Measurements from ENCODE around the gene CDKL1. TPM values are rescaled to one million over a fixed set of nuclear protein-coding genes. Genes with fewer than 3 reads are reported as not detected.

Gene CDKL1
- total RNA-seq, 4 donors from 2014 or later: 15.3 to 36.8 (median 28.2) TPM

- intact Hi-C loops (cut with DNase I; ENCODE audit: low total_unique reads) (no loop called here), in situ Hi-C loops (cut with MboI; ENCODE audit: low pct_ligation_motif_present in 1 of 4, low pct_unique_long_range_greater_than_20kb in 1 of 4, low sequenced_read_pairs in 3 of 4) (no loop called here)
- H3K4me3 ChIP-seq: no peak overlapping the region
- WGBS, 2 donors (ENCODE audit: low coverage in 1 of 2): 76% methylated on average over 1 of the region's 1 CpG; no CpG with 5 or more reads in 1 of the 2 donors
- H3K36me3 ChIP-seq: no peaks in the 10 kb centered on the region
- no peaks in the 10 kb centered on the region for H3K9me3 ChIP-seq
- H3K27me3 ChIP-seq: no peaks in the 10 kb centered on the region
- no peak for TF ChIP-seq CTCF (IDR thresholded peaks at IDR 0.05)
- no peak for TF ChIP-seq EP300 (IDR thresholded peaks at IDR 0.05; ENCODE audit: low read depth)
- TF ChIP-seq POLR2AphosphoS5 (IDR thresholded peaks at IDR 0.05): no peak
- TF ChIP-seq POLR2A (IDR thresholded peaks at IDR 0.05): no peak
- no peak for DNase-seq
- no peaks in the 10 kb centered on the region for H3K4me1 ChIP-seq
- H3K27ac ChIP-seq: no peak overlapping the region
Observed at GRCh38 chr14:50410921-50411320, 14.2 kb upstream of the CDKL1 start.

GRCh38 chr14:50410071-50410470 lies 13.4 kb upstream of the CDKL1 start:
- no peaks in the 10 kb centered on the region for H3K9me3 ChIP-seq
- no peak overlapping the region for H3K27ac ChIP-seq
- in situ Hi-C loops (cut with MboI; ENCODE audit: low pct_ligation_motif_present in 1 of 4, low pct_unique_long_range_greater_than_20kb in 1 of 4, low sequenced_read_pairs in 3 of 4): no loop called here
- H3K27me3 ChIP-seq: no peaks in the 10 kb centered on the region
- no peak overlapping the region for H3K4me3 ChIP-seq
- 78 to 88% methylated on average over 2 to 3 of the region's 3 CpGs for WGBS, 2 donors (ENCODE audit: low coverage in 1 of 2)
- no peaks in the 10 kb centered on the region for H3K36me3 ChIP-seq
- no peaks in the 10 kb centered on the region for H3K4me1 ChIP-seq
- no peak for DNase-seq
- no peak for TF ChIP-seq EP300 (IDR thresholded peaks at IDR 0.05; ENCODE audit: low read depth)
- no peak for TF ChIP-seq POLR2AphosphoS5 (IDR thresholded peaks at IDR 0.05)
- TF ChIP-seq POLR2A (IDR thresholded peaks at IDR 0.05): no peak
- TF ChIP-seq CTCF (IDR thresholded peaks at IDR 0.05): no peak
- intact Hi-C loops (cut with DNase I; ENCODE audit: low total_unique reads): no loop called here

GRCh38 chr14:50407111-50407812 lies 10.6 kb upstream of the CDKL1 start:
- Histone ChIP-seq H3K27me3 (no peaks in the 10 kb centered on the region), H3K4me1 (no peaks in the 10 kb centered on the region), H3K9me3 (no peaks in the 10 kb centered on the region), H3K4me3 (no peak overlapping the region), H3K27ac (no peak overlapping the region), H3K36me3 (no peaks in the 10 kb centered on the region)
- no peak for DNase-seq
- intact Hi-C loops (cut with DNase I; ENCODE audit: low total_unique reads): no loop called here
- TF ChIP-seq EP300 (IDR thresholded peaks at IDR 0.05; ENCODE audit: low read depth) (no peak), POLR2A (IDR thresholded peaks at IDR 0.05) (no peak), POLR2AphosphoS5 (IDR thresholded peaks at IDR 0.05) (no peak), CTCF (IDR thresholded peaks at IDR 0.05) (no peak)
- in situ Hi-C loops (cut with MboI; ENCODE audit: low pct_ligation_motif_present in 1 of 4, low pct_unique_long_range_greater_than_20kb in 1 of 4, low sequenced_read_pairs in 3 of 4): loop anchor here in 1 of 4 donors (10.0 kb wide), 1 partner anchor 62 kb away; no protein-coding TSS in a partner anchor
- 85 to 95% methylated on average over 5 to 6 of the region's 6 CpGs for WGBS, 2 donors (ENCODE audit: low coverage in 1 of 2)

GRCh38 chr14:50403419-50403818 lies 6.7 kb upstream of the CDKL1 start:
- no peak for DNase-seq
- Histone ChIP-seq H3K4me1 (peaks cover 7 to 20% (median 9%) of the 10 kb centered on the region in 4 donors), H3K27me3 (no peaks in the 10 kb centered on the region), H3K36me3 (no peaks in the 10 kb centered on the region), H3K27ac (peak overlapping the region in 1 of 4 donors; percentile 2), H3K9me3 (no peaks in the 10 kb centered on the region), H3K4me3 (no peak overlapping the region)
- in situ Hi-C loops (cut with MboI; ENCODE audit: low pct_ligation_motif_present in 1 of 4, low pct_unique_long_range_greater_than_20kb in 1 of 4, low sequenced_read_pairs in 3 of 4): loop anchor here in 1 of 4 donors (10.0 kb wide), 1 partner anchor 59 kb away; no protein-coding TSS in a partner anchor
- TF ChIP-seq POLR2A (IDR thresholded peaks at IDR 0.05): no peak
- no peak for TF ChIP-seq EP300 (IDR thresholded peaks at IDR 0.05; ENCODE audit: low read depth)
- no peak for TF ChIP-seq POLR2AphosphoS5 (IDR thresholded peaks at IDR 0.05)
- TF ChIP-seq CTCF (IDR thresholded peaks at IDR 0.05): no peak
- intact Hi-C loops (cut with DNase I; ENCODE audit: low total_unique reads): no loop called here
